Right lung (tissue), 5 donors: ENCODE data around the gene ZNF142. TPM values are rescaled to one million over a fixed set of nuclear protein-coding genes. Genes with fewer than 3 reads are reported as not detected.

ENCODE experiments used
- polyA plus RNA-seq, 5 donors: library from polyadenylated mRNA; unstranded; fragments of 120-200 nt; gene quantifications; one replicate each; pipeline versions ENCODE4 v1.2.1 to v1.2.3, GENCODE V29; 2013; ENCODE audit warnings: inconsistent platforms in 1 of 5, low replicate concordance in 1 of 5; ENCODE audit not compliant: insufficient read length in 5 of 5, insufficient read depth in 1 of 5

Gene ZNF142
- polyA plus RNA-seq, 5 donors, result 14.2 to 18.9 (median 16.6) TPM

Other genes starting within 250 kb of the ZNF142 start
- 1 to 10 TPM in 4 of 5 donors, under 1 TPM in 1; 0.86 to 2.1 (median 1.4) TPM for gene VIL1, start 240.5 kb downstream of the ZNF142 start, polyA plus RNA-seq
- 10 to 100 TPM; 10.5 to 20.1 (median 17.7) TPM for gene USP37, start 91.3 kb downstream of the ZNF142 start, polyA plus RNA-seq
- gene CNOT9, start 90.8 kb downstream of the ZNF142 start, polyA plus RNA-seq, result 10 to 100 TPM; 50.4 to 69.1 (median 59.1) TPM
- 10 to 100 TPM in 2 of 5 donors, 1 to 10 TPM in 3; 8.8 to 11.3 (median 9.9) TPM for gene PLCD4, start 51.7 kb downstream of the ZNF142 start, polyA plus RNA-seq
- gene BCS1L, start 60 bp upstream of the ZNF142 start, polyA plus RNA-seq, result 10 to 100 TPM; 53.6 to 58.4 (median 55.1) TPM
- gene RNF25, start 12.4 kb upstream of the ZNF142 start, polyA plus RNA-seq, result 10 to 100 TPM; 37.4 to 43.5 (median 42.1) TPM
- gene STK36, start 12.5 kb upstream of the ZNF142 start, polyA plus RNA-seq, result 100 to 1,000 TPM in 2 of 5 donors, 10 to 100 TPM in 3; 75.6 to 115 (median 88.2) TPM
- 10 to 100 TPM; 31.0 to 48.5 (median 38.9) TPM for gene TTLL4, start 51.2 kb upstream of the ZNF142 start, polyA plus RNA-seq
- gene CYP27A1, start 122.5 kb upstream of the ZNF142 start, polyA plus RNA-seq, result 10 to 100 TPM; 22.7 to 32.0 (median 30.3) TPM
- gene PRKAG3, start 172.2 kb upstream of the ZNF142 start, polyA plus RNA-seq, result under 1 TPM in 2 of 5 donors, not detected in 3; 0.18 to 0.76 TPM
- gene WNT6, start 200.2 kb upstream of the ZNF142 start, polyA plus RNA-seq, result under 1 TPM in 1 of 5 donors, not detected in 4; 0.10 TPM
- gene WNT10A, start 221.2 kb upstream of the ZNF142 start, polyA plus RNA-seq, result under 1 TPM in 4 of 5 donors, not detected in 1; 0.15 to 0.36 (median 0.25) TPM